SK-N-SH treated with all-trans-retinoic acid at 6 μM for 48 hours (cell line): ENCODE data around the gene CNPY3.

Source experiments
- ATAC-seq: fragments of 200-7000 bp; cut with Tn5 transposase; 3 replicates; pipeline ENCODE4 v1.9.1; 2020; ENCODE audit warnings: mild to moderate bottlenecking, moderate library complexity
- ARNTL ChIP-seq: fragments of 450-650 bp; formaldehyde crosslinking; IDR thresholded peaks from 2 replicates; pipeline ENCODE4 v1.5.0; 2020; ENCODE audit warnings: low read depth, mild to moderate bottlenecking, moderate library complexity, borderline replicate concordance
- BACH2 ChIP-seq: fragments of 250-450 bp; sonication (Bioruptor Pico); IDR thresholded peaks from 2 replicates; pipeline ENCODE4 v1.9.0; 2021; ENCODE audit warnings: mild to moderate bottlenecking, borderline replicate concordance
- CREB5 ChIP-seq: fragments of 250-450 bp; sonication (Bioruptor Pico); IDR thresholded peaks from 2 replicates; pipeline ENCODE4 v1.5.1; 2020; ENCODE audit warnings: low read depth, mild to moderate bottlenecking, moderate library complexity
- CSDC2 ChIP-seq: fragments of 250-450 bp; sonication (Bioruptor Pico); IDR thresholded peaks from 2 replicates; pipeline ENCODE4 v1.5.0; 2020; ENCODE audit warnings: mild to moderate bottlenecking, moderate library complexity
- CSRNP3 ChIP-seq: fragments of 250-450 bp; sonication (Bioruptor Pico); IDR thresholded peaks from 2 replicates; pipeline ENCODE4 v1.5.1; 2021; ENCODE audit warnings: mild to moderate bottlenecking, moderate library complexity
- ESRRG ChIP-seq: fragments of 250-450 bp; sonication (Bioruptor Pico); IDR thresholded peaks from 2 replicates; pipeline ENCODE4 v1.6.1; 2021; ENCODE audit warnings: mild to moderate bottlenecking
- GLIS3 ChIP-seq: fragments of 250-450 bp; sonication (Bioruptor Pico); IDR thresholded peaks from 2 replicates; pipeline ENCODE4 v1.5.0; 2020; ENCODE audit warnings: mild to moderate bottlenecking, moderate library complexity
- ISL1 ChIP-seq: fragments of 250-450 bp; sonication (Bioruptor Pico); IDR thresholded peaks from 2 replicates; pipeline ENCODE4 v2.1.2; 2022; ENCODE audit warnings: mild to moderate bottlenecking, moderate library complexity
- OSR1 ChIP-seq: fragments of 250-450 bp; sonication (Bioruptor Pico); IDR thresholded peaks from 2 replicates; pipeline ENCODE4 v1.8.0; 2022; ENCODE audit warnings: moderate library complexity, mild to moderate bottlenecking, inconsistent platforms
- PATZ1 ChIP-seq: fragments of 250-450 bp; sonication (Bioruptor Pico); IDR thresholded peaks from 2 replicates; pipeline ENCODE4 v1.8.0; 2020; ENCODE audit warnings: mild to moderate bottlenecking, moderate library complexity, borderline replicate concordance
- POU6F1 ChIP-seq: fragments of 250-450 bp; sonication (Bioruptor Pico); IDR thresholded peaks from 2 replicates; pipeline ENCODE4 v1.8.0; 2021; ENCODE audit warnings: low read depth, mild to moderate bottlenecking, moderate library complexity, borderline replicate concordance
- PPARA ChIP-seq: fragments of 250-450 bp; sonication (Bioruptor Pico); IDR thresholded peaks from 2 replicates; pipeline ENCODE4 v1.5.0; 2020; ENCODE audit warnings: mild to moderate bottlenecking, borderline replicate concordance
- RARB ChIP-seq: fragments of 250-450 bp; sonication (Bioruptor Pico); IDR thresholded peaks from 2 replicates; pipeline ENCODE4 v1.8.0; 2021; ENCODE audit warnings: mild to moderate bottlenecking, moderate library complexity
- SNAI2 ChIP-seq: fragments of 250-450 bp; sonication (Bioruptor Pico); IDR thresholded peaks from 2 replicates; pipeline ENCODE4 v1.5.0; 2020; ENCODE audit warnings: mild to moderate bottlenecking, moderate library complexity
- TCF4 ChIP-seq: fragments of 250-450 bp; sonication (Bioruptor Pico); IDR thresholded peaks from 2 replicates; pipeline ENCODE4 v1.8.0; 2021; ENCODE audit warnings: mild to moderate bottlenecking, moderate library complexity, borderline replicate concordance
- TOX ChIP-seq: fragments of 250-450 bp; sonication (Bioruptor Pico); IDR thresholded peaks from 2 replicates; pipeline ENCODE4 v1.8.0; 2021; ENCODE audit warnings: mild to moderate bottlenecking, moderate library complexity, borderline replicate concordance
- TSHZ2 ChIP-seq: fragments of 250-450 bp; sonication (Bioruptor Pico); IDR thresholded peaks from 2 replicates; pipeline ENCODE4 v1.5.0; 2020; ENCODE audit warnings: mild to moderate bottlenecking, moderate library complexity
- ZC3H10 ChIP-seq: fragments of 250-450 bp; sonication (Bioruptor Pico); IDR thresholded peaks from 2 replicates; pipeline ENCODE4 v1.5.1; 2021; ENCODE audit warnings: mild to moderate bottlenecking, moderate library complexity
- ZFP3 ChIP-seq: fragments of 250-450 bp; sonication (Bioruptor Pico); IDR thresholded peaks from 2 replicates; pipeline ENCODE4 v1.5.0; 2020; ENCODE audit warnings: mild to moderate bottlenecking, moderate library complexity
- ZFP30 ChIP-seq: fragments of 450-650 bp; formaldehyde crosslinking; IDR thresholded peaks from 2 replicates; pipeline ENCODE4 v1.5.0; 2022; ENCODE audit warnings: mild to moderate bottlenecking, moderate library complexity
- ZNF565 ChIP-seq: fragments of 450-650 bp; formaldehyde crosslinking; conservative IDR thresholded peaks from 2 replicates; pipeline ENCODE4 v1.5.0; 2020; ENCODE audit warnings: low read depth, mild to moderate bottlenecking, moderate library complexity
- ZNF70 ChIP-seq: fragments of 450-650 bp; formaldehyde crosslinking; IDR thresholded peaks from 2 replicates; pipeline ENCODE4 v1.5.0; 2020; ENCODE audit warnings: mild to moderate bottlenecking, moderate library complexity
- ZNF8 ChIP-seq: fragments of 450-650 bp; formaldehyde crosslinking; IDR thresholded peaks from 2 replicates; pipeline ENCODE4 v1.5.0; 2020; ENCODE audit warnings: mild to moderate bottlenecking, moderate library complexity

Gene CNPY3

GRCh38 chr6:42916288-42916687, 13.0 kb upstream of the CNPY3 start:
- no peak for ATAC-seq
- TF ChIP-seq ZFP30 (CRISPR knock-in tag) (no peak), SNAI2 (CRISPR knock-in tag) (no peak), ZNF8 (no peak), BACH2 (no peak), TOX (CRISPR knock-in tag) (no peak), CSRNP3 (no peak), PATZ1 (no peak), POU6F1 (CRISPR knock-in tag) (no peak), ESRRG (CRISPR knock-in tag) (no peak), CSDC2 (CRISPR knock-in tag) (no peak), ARNTL (CRISPR knock-in tag) (no peak), TSHZ2 (CRISPR knock-in tag) (no peak), RARB (CRISPR knock-in tag) (no peak), CREB5 (CRISPR knock-in tag) (no peak), TCF4 (CRISPR knock-in tag) (no peak), ISL1 (CRISPR knock-in tag) (no peak), ZC3H10 (CRISPR knock-in tag) (no peak), ZNF70 (CRISPR knock-in tag) (no peak), PPARA (CRISPR knock-in tag) (no peak), GLIS3 (CRISPR knock-in tag) (no peak)

- ATAC-seq: no peak
These were observed 7.5 kb upstream of the CNPY3 start for GRCh38 chr6:42921801-42922200.

More at GRCh38 chr6:42921801-42922200, 7.5 kb upstream of the CNPY3 start:
- no peak for TF ChIP-seq ARNTL (CRISPR knock-in tag)
- TF ChIP-seq GLIS3 (CRISPR knock-in tag): no peak
- TF ChIP-seq ZNF8: no peak
- no peak for TF ChIP-seq ZNF565
- no peak for TF ChIP-seq PPARA (CRISPR knock-in tag)
- TF ChIP-seq CSDC2 (CRISPR knock-in tag): no peak
- no peak for TF ChIP-seq ISL1 (CRISPR knock-in tag)
- no peak for TF ChIP-seq ZNF70 (CRISPR knock-in tag)
- TF ChIP-seq BACH2: no peak
- TF ChIP-seq ZFP3 (CRISPR knock-in tag): no peak
- TF ChIP-seq SNAI2 (CRISPR knock-in tag): no peak
- TF ChIP-seq TSHZ2 (CRISPR knock-in tag): no peak
- TF ChIP-seq OSR1 (CRISPR knock-in tag): no peak
- TF ChIP-seq RARB (CRISPR knock-in tag): no peak
- TF ChIP-seq TOX (CRISPR knock-in tag): no peak
- no peak for TF ChIP-seq POU6F1 (CRISPR knock-in tag)
- no peak for TF ChIP-seq ZC3H10 (CRISPR knock-in tag)
- TF ChIP-seq ESRRG (CRISPR knock-in tag): no peak
- no peak for TF ChIP-seq ZFP30 (CRISPR knock-in tag)
- TF ChIP-seq, all 23 proteins: peak for 0
